Spleen (tissue), 11 donors: ENCODE measurements around the gene FGR. TPM values are rescaled to one million over a fixed set of nuclear protein-coding genes. Genes with fewer than 3 reads are reported as not detected.

Source experiments
- DNase-seq: peaks from one replicate; pipeline ENCODE4 v3.0.0-alpha.2; 2020
- H3K27ac ChIP-seq, 8 donors: fragments of 200-600 bp; sonication (generic) in 7 of 8; 1 replicate in 4 of 8; 2 replicates in 4 of 8; pipeline versions ENCODE4 v1.5.0 to v1.8.0; 2016 to 2021; ENCODE audit warnings: inconsistent platforms in 4 of 8, mild to moderate bottlenecking in 4 of 8, moderate library complexity in 1 of 8
- H3K27me3 ChIP-seq, 7 donors: fragments of 200-600 bp; sonication (generic) in 6 of 7; replicated peaks in 1 of 7; 1 replicate in 4 of 7; 2 replicates in 3 of 7; pipeline versions ENCODE4 v1.5.0 to v1.8.0; 2016 to 2021; ENCODE audit warnings: inconsistent platforms in 3 of 7, mild to moderate bottlenecking in 1 of 7
- H3K36me3 ChIP-seq, 6 donors: fragments of 200-600 bp; sonication (generic) in 5 of 6; 1 replicate in 4 of 6; 2 replicates in 2 of 6; pipeline versions ENCODE4 v1.5.0 to v1.8.0; 2016 to 2021; ENCODE audit warnings: inconsistent platforms in 2 of 6
- H3K4me1 ChIP-seq, 6 donors: fragments of 200-600 bp; sonication (generic) in 5 of 6; 1 replicate in 3 of 6; 2 replicates in 3 of 6; pipeline versions ENCODE4 v1.5.0 to v1.8.0; 2016 to 2021; ENCODE audit warnings: inconsistent platforms in 3 of 6
- H3K4me3 ChIP-seq, 8 donors: fragments of 200-600 bp; sonication (generic) in 7 of 8; 1 replicate in 4 of 8; 2 replicates in 4 of 8; pipeline versions ENCODE4 v1.5.0 to v1.8.0; 2016 to 2021; ENCODE audit warnings: inconsistent platforms in 4 of 8, mild to moderate bottlenecking in 4 of 8, moderate library complexity in 2 of 8
- H3K9me3 ChIP-seq, 8 donors: fragments of 200-600 bp; sonication (generic) in 7 of 8; 1 replicate in 4 of 8; 2 replicates in 4 of 8; pipeline versions ENCODE4 v1.5.0 to v1.8.0; 2016 to 2021; ENCODE audit warnings: inconsistent platforms in 4 of 8
- POLR2A ChIP-seq, 3 donors: fragments of 450-650 bp; IDR thresholded peaks; one replicate each; pipeline ENCODE4 v1.5.1; 2017; ENCODE audit warnings: antibody characterized with exemption in 3 of 3, mild to moderate bottlenecking in 1 of 3
- POLR2AphosphoS5 ChIP-seq, 3 donors: sonication (generic); formaldehyde crosslinking; IDR thresholded peaks; one replicate each; pipeline ENCODE4 v1.5.1; 2017; ENCODE audit warnings: antibody characterized with exemption in 3 of 3
- WGBS, 5 donors: extraction: QIAGEN DNeasy Blood & Tissue Kit in 3 of 5; methylation state at CpG; one replicate each; pipeline versions ENCODE4 v1.1.5 to v1.1.7; 2013 to 2018; 5-methylcytosine and 5-hydroxymethylcytosine counted together
- intact Hi-C: fragments of 100-400 bp; cut with DNase I; formaldehyde crosslinking; loops from one replicate; pipeline ENCODE4 v1.15.0; 2023; ENCODE audit warnings: low total_unique reads
- polyA plus RNA-seq, 3 donors: library from polyadenylated mRNA; stranded (reverse); fragments of 200-250 nt; gene quantifications; one replicate each; pipeline ENCODE4 v1.2.1, GENCODE V29; 2013
- total RNA-seq, 7 donors: library from RNA; depleted of rRNA in 3 of 7; stranded (reverse); fragments of >200 nt in 3 of 7; fragmentation: NEBNext Ultra II Directional in 4 of 7; extraction: Animal tissue kit (Norgen Biotek cat#: 25700) in 4 of 7; gene quantifications; one replicate each; pipeline versions ENCODE4 v1.1.0 to v1.2.1, GENCODE V29; 2016 to 2021
- TF ChIP-seq, protein P1 (sequence below), 11 experiments: fragments of 200-600 bp in 7 of 11; fragments of 450-650 bp in 4 of 11; sonication (generic) in 4 of 11; IDR thresholded peaks in 8 of 11; conservative IDR thresholded peaks in 3 of 11; 1 replicate in 7 of 11; 2 replicates in 4 of 11; pipeline versions ENCODE4 v1.4.0 to v1.8.0; 2016 to 2021; ENCODE audit warnings: antibody characterized with exemption in 11 of 11, inconsistent platforms in 4 of 11, mild to moderate bottlenecking in 1 of 11
- donor health status: healthy with polysubstance abuse.
- donor health status: DM: no; HTN: no; CAD: no; lungs with moderate emphysema.
- donor health status: DM: no; HTN: no; CAD: no.
- donor health status: Bipolar disorder and iron deficiency.
- donor health status: healthy.
- donor health status: DM: no; HTN: no; CAD: no.
- donor health status: DM: yes; HTN: yes; CAD: no.

FGR gene
- total and polyA plus RNA-seq, 10 donors, result 44.7 to 249 (median 121) TPM

GRCh38 chr1:27614625-27615344 is 20.2 kb downstream of the FGR start:
- 56 to 73% (median 63%) methylated on average over 24 to 26 of the region's 26 CpGs for WGBS, 5 donors
- DNase-seq, result no peak
- intact Hi-C loops, result no loop called here
- peaks cover 36 to 99% (median 71%) of the 10 kb centered on the region in 6 donors for H3K4me1 ChIP-seq
- TF ChIP-seq POLR2AphosphoS5 (IDR thresholded peaks at IDR 0.05) (no peak), POLR2A (IDR thresholded peaks at IDR 0.05) (no peak)
- H3K27ac ChIP-seq, result peak overlapping the region in 4 of 8 donors; percentile 25 to 98 (median 42)
- no peaks in the 10 kb centered on the region for H3K9me3 ChIP-seq
- H3K36me3 ChIP-seq, result peaks cover 0 to 89% (median 51%) of the 10 kb centered on the region in 6 donors
- H3K27me3 ChIP-seq, result no peaks in the 10 kb centered on the region
- no peak overlapping the region for H3K4me3 ChIP-seq

GRCh38 chr1:27614043-27614624 is 20.9 kb downstream of the FGR start:
- no peaks in the 10 kb centered on the region for H3K27me3 ChIP-seq
- peaks cover 0 to 82% (median 51%) of the 10 kb centered on the region in 6 donors for H3K36me3 ChIP-seq
- H3K27ac ChIP-seq, result peak overlapping the region in 5 of 8 donors; percentile 8 to 98 (median 28)
- intact Hi-C loops, result no loop called here
- H3K4me1 ChIP-seq, result peaks cover 39 to 99% (median 71%) of the 10 kb centered on the region in 6 donors
- 69 to 77% (median 71%) methylated on average over 13 to 16 of the region's 16 CpGs for WGBS, 5 donors
- no peak for DNase-seq
- no peak overlapping the region for H3K4me3 ChIP-seq
- H3K9me3 ChIP-seq, result no peaks in the 10 kb centered on the region
- TF ChIP-seq POLR2A (IDR thresholded peaks at IDR 0.05), result no peak
- peak; percentile 17 to 63 (median 35) for TF ChIP-seq POLR2AphosphoS5 (IDR thresholded peaks at IDR 0.05)

DNA sequence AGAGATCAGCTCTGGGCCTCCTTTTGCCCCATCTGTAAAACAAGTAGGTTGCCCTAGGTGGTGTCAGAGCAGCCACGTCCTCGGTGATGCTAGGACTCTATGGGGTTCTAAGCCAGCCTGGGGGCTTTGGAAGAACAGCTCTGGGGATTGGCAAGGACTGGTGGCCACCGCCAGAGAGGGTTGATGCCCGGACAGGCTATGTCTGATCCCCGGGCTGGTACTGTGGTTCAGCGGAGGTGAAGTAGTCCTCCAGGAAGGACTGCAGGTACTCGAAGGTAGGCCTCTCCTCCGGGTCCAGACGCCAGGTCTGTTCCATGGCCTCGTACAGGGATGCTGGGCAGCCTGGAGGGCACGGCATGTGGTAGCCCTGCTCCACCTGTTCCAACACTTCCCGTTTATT is 22.3 kb downstream of the FGR start:
- Histone ChIP-seq H3K9me3 (no peaks in the 10 kb centered on the region), H3K27ac (peak overlapping the region in 2 of 8 donors; percentile 64 to 66), H3K4me1 (peaks cover 31 to 99% (median 67%) of the 10 kb centered on the region in 6 donors), H3K4me3 (no peak overlapping the region), H3K27me3 (no peaks in the 10 kb centered on the region), H3K36me3 (peaks cover 0 to 68% (median 51%) of the 10 kb centered on the region in 6 donors)
- WGBS, 5 donors, result 81 to 98% (median 95%) methylated on average over 11 to 12 of the region's 12 CpGs
- no peak for DNase-seq
- TF ChIP-seq POLR2A (IDR thresholded peaks at IDR 0.05) (no peak), POLR2AphosphoS5 (IDR thresholded peaks at IDR 0.05) (peak in 1 of 3 donors; percentile 41)
- TF ChIP-seq, protein P1, sequence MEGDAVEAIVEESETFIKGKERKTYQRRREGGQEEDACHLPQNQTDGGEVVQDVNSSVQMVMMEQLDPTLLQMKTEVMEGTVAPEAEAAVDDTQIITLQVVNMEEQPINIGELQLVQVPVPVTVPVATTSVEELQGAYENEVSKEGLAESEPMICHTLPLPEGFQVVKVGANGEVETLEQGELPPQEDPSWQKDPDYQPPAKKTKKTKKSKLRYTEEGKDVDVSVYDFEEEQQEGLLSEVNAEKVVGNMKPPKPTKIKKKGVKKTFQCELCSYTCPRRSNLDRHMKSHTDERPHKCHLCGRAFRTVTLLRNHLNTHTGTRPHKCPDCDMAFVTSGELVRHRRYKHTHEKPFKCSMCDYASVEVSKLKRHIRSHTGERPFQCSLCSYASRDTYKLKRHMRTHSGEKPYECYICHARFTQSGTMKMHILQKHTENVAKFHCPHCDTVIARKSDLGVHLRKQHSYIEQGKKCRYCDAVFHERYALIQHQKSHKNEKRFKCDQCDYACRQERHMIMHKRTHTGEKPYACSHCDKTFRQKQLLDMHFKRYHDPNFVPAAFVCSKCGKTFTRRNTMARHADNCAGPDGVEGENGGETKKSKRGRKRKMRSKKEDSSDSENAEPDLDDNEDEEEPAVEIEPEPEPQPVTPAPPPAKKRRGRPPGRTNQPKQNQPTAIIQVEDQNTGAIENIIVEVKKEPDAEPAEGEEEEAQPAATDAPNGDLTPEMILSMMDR (IDR thresholded peaks at IDR 0.05 in 8 of 11, conservative IDR thresholded peaks at IDR 0.05 in 3 of 11), result no peak
- intact Hi-C loops, result no loop called here

GRCh38 chr1:27611450-27611849 is 23.5 kb downstream of the FGR start:
- intact Hi-C loops, result no loop called here
- TF ChIP-seq, protein P1 (IDR thresholded peaks at IDR 0.05 in 8 of 11, conservative IDR thresholded peaks at IDR 0.05 in 3 of 11), result no peak
- TF ChIP-seq POLR2A (IDR thresholded peaks at IDR 0.05) (no peak), POLR2AphosphoS5 (IDR thresholded peaks at IDR 0.05) (no peak)
- 81 to 95% (median 90%) methylated on average over 4 of the region's 4 CpGs for WGBS, 5 donors
- H3K4me3 ChIP-seq, result no peak overlapping the region
- no peaks in the 10 kb centered on the region for H3K27me3 ChIP-seq
- peaks cover 29 to 99% (median 66%) of the 10 kb centered on the region in 6 donors for H3K4me1 ChIP-seq
- peak overlapping the region in 2 of 8 donors; percentile 64 to 66 for H3K27ac ChIP-seq
- no peak for DNase-seq
- H3K9me3 ChIP-seq, result no peaks in the 10 kb centered on the region
- peaks cover 0 to 55% (median 44%) of the 10 kb centered on the region in 6 donors for H3K36me3 ChIP-seq
